ENCODE data around the gene GTF3C4.

- TF ChIP-seq POLR2A (IDR thresholded peaks at IDR 0.05; ENCODE audit: low read depth, low read length) (no peak), POLR2AphosphoS5 (IDR thresholded peaks at IDR 0.05; ENCODE audit: low read depth, low read length) (no peak)
Measured at GRCh38 chr9:132723809-132724208, 53.5 kb downstream of the GTF3C4 start.
